Stimulated activated CD8-positive, alpha-beta memory T cell treated with anti-CD3 and anti-CD28 coated beads, Interleukin-15, amount 100 ng/mL, for 4 hours (primary cell): Measurements from ENCODE around the gene RPS3.
"Not testable (repeated sequence)": the region's sequence is repeated elsewhere in the genome, so short reads cannot be mapped to it uniquely, and the experiment has no call there.

Source experiments
- DNase-seq, 2 donors: peaks; one replicate each; pipeline ENCODE4 v3.0.0-alpha.2; 2020; ENCODE audit warnings: low read depth in 2 of 2

Gene RPS3

GRCh38 chr11:75380245-75380644, 19.1 kb upstream of the RPS3 start:
- DNase-seq = no peak

GRCh38 chr11:75380716-75381420, 18.4 kb upstream of the RPS3 start:
- DNase-seq = no peak

- DNase-seq = no peak
Measured at GRCh38 chr11:75383246-75383645, 16.1 kb upstream of the RPS3 start.

GRCh38 chr11:75384438-75385080, 14.8 kb upstream of the RPS3 start:
- DNase-seq = peak; percentile 40 to 47

- no peak for DNase-seq
Measured at GRCh38 chr11:75386942-75387630, 12.2 kb upstream of the RPS3 start.

- DNase-seq = no peak
Measured at GRCh38 chr11:75387736-75388294, 11.5 kb upstream of the RPS3 start.

GRCh38 chr11:75388386-75389275, 10.7 kb upstream of the RPS3 start:
- peak; percentile 18 to 51 for DNase-seq

GRCh38 chr11:75389276-75389605, 10.1 kb upstream of the RPS3 start:
- no peak for DNase-seq

- DNase-seq = no peak
Measured at GRCh38 chr11:75389925-75390324, 9.4 kb upstream of the RPS3 start.

- no peak for DNase-seq
Measured at GRCh38 chr11:75394085-75394840, 5.1 kb upstream of the RPS3 start.

- no peak for DNase-seq
Measured at GRCh38 chr11:75398906-75399305, 412 bp upstream of the RPS3 start.

- DNase-seq = no peak
Measured at GRCh38 chr11:75400146-75400865, 988 bp downstream of the RPS3 start.

- DNase-seq = no peak
Measured at GRCh38 chr11:75402002-75402773, 2.9 kb downstream of the RPS3 start.

GRCh38 chr11:75403037-75403436, 3.7 kb downstream of the RPS3 start:
- DNase-seq = no peak

GRCh38 chr11:75403983-75404658, 4.8 kb downstream of the RPS3 start:
- DNase-seq = no peak

- DNase-seq = no peak
Measured at GRCh38 chr11:75406338-75406777, 7.0 kb downstream of the RPS3 start.

GRCh38 chr11:75408957-75409219, 9.6 kb downstream of the RPS3 start:
- no peak for DNase-seq

GRCh38 chr11:75409971-75410370, 10.7 kb downstream of the RPS3 start:
- DNase-seq = not testable (repeated sequence)

- not testable (repeated sequence) for DNase-seq
Measured at GRCh38 chr11:75413146-75413545, 13.8 kb downstream of the RPS3 start.
